ENCODE measurements around the gene DNAJC8.

GRCh38 chr1:28244549-28245251 lies 11.9 kb upstream of the DNAJC8 start:
- TF ChIP-seq, protein P1, sequence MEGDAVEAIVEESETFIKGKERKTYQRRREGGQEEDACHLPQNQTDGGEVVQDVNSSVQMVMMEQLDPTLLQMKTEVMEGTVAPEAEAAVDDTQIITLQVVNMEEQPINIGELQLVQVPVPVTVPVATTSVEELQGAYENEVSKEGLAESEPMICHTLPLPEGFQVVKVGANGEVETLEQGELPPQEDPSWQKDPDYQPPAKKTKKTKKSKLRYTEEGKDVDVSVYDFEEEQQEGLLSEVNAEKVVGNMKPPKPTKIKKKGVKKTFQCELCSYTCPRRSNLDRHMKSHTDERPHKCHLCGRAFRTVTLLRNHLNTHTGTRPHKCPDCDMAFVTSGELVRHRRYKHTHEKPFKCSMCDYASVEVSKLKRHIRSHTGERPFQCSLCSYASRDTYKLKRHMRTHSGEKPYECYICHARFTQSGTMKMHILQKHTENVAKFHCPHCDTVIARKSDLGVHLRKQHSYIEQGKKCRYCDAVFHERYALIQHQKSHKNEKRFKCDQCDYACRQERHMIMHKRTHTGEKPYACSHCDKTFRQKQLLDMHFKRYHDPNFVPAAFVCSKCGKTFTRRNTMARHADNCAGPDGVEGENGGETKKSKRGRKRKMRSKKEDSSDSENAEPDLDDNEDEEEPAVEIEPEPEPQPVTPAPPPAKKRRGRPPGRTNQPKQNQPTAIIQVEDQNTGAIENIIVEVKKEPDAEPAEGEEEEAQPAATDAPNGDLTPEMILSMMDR (conservative IDR thresholded peaks at IDR 0.05) = no peak
- no peak for TF ChIP-seq EZH2 (IDR thresholded peaks at IDR 0.05; ENCODE audit: low read depth)
